ENCODE results near the gene C5AR2. TPM values are rescaled to one million over a fixed set of nuclear protein-coding genes. Genes with fewer than 3 reads are reported as not detected.
"Not testable (repeated sequence)": the region's sequence is repeated elsewhere in the genome, so short reads cannot be mapped to it uniquely, and the experiment has no call there.

Gene C5AR2
- total RNA-seq, 1 donor from 2014 or later: 0.08 TPM

GRCh38 chr19:47323409-47323808 is 8.6 kb upstream of the C5AR2 start:
- no peaks in the 10 kb centered on the region for H3K4me1 Mint-ChIP-seq (ENCODE audit: unreplicated experiment)
- no peak overlapping the region for H3K27ac Mint-ChIP-seq (ENCODE audit: unreplicated experiment)
- H3K36me3 Mint-ChIP-seq (ENCODE audit: unreplicated experiment): no peaks in the 10 kb centered on the region
- no peak for TF ChIP-seq CTCF (IDR thresholded peaks at IDR 0.05)
- no peak overlapping the region for H3K4me3 Mint-ChIP-seq (ENCODE audit: unreplicated experiment)
- no peak for DNase-seq (ENCODE audit: extremely low spot score, unreplicated experiment)
- no peaks in the 10 kb centered on the region for H3K9me3 Mint-ChIP-seq (ENCODE audit: unreplicated experiment)
- peaks cover 6% of the 10 kb centered on the region for H3K27me3 Mint-ChIP-seq (ENCODE audit: unreplicated experiment)

GRCh38 chr19:47323872-47324271 is 8.1 kb upstream of the C5AR2 start:
- Mint-ChIP-seq H3K9me3 (ENCODE audit: unreplicated experiment) (no peaks in the 10 kb centered on the region), H3K27me3 (ENCODE audit: unreplicated experiment) (peaks cover 6% of the 10 kb centered on the region), H3K4me3 (ENCODE audit: unreplicated experiment) (no peak overlapping the region), H3K27ac (ENCODE audit: unreplicated experiment) (no peak overlapping the region), H3K36me3 (ENCODE audit: unreplicated experiment) (no peaks in the 10 kb centered on the region), H3K4me1 (ENCODE audit: unreplicated experiment) (no peaks in the 10 kb centered on the region)
- no peak for DNase-seq (ENCODE audit: extremely low spot score, unreplicated experiment)
- TF ChIP-seq CTCF (IDR thresholded peaks at IDR 0.05): no peak

GRCh38 chr19:47324502-47324901 is 7.5 kb upstream of the C5AR2 start:
- Mint-ChIP-seq H3K27me3 (ENCODE audit: unreplicated experiment) (peaks cover 6% of the 10 kb centered on the region), H3K27ac (ENCODE audit: unreplicated experiment) (no peak overlapping the region), H3K9me3 (ENCODE audit: unreplicated experiment) (no peaks in the 10 kb centered on the region), H3K36me3 (ENCODE audit: unreplicated experiment) (no peaks in the 10 kb centered on the region), H3K4me3 (ENCODE audit: unreplicated experiment) (no peak overlapping the region), H3K4me1 (ENCODE audit: unreplicated experiment) (no peaks in the 10 kb centered on the region)
- no peak for DNase-seq (ENCODE audit: extremely low spot score, unreplicated experiment)
- TF ChIP-seq CTCF (IDR thresholded peaks at IDR 0.05): no peak

GRCh38 chr19:47330466-47330869 is 1.5 kb upstream of the C5AR2 start:
- peaks cover 14% of the 10 kb centered on the region for H3K4me1 Mint-ChIP-seq (ENCODE audit: unreplicated experiment)
- DNase-seq (ENCODE audit: extremely low spot score, unreplicated experiment): no peak
- TF ChIP-seq CTCF (IDR thresholded peaks at IDR 0.05): no peak
- no peaks in the 10 kb centered on the region for H3K9me3 Mint-ChIP-seq (ENCODE audit: unreplicated experiment)
- H3K27ac Mint-ChIP-seq (ENCODE audit: unreplicated experiment): peak overlapping the region; percentile 87
- peaks cover 4% of the 10 kb centered on the region for H3K27me3 Mint-ChIP-seq (ENCODE audit: unreplicated experiment)
- H3K36me3 Mint-ChIP-seq (ENCODE audit: unreplicated experiment): no peaks in the 10 kb centered on the region
- H3K4me3 Mint-ChIP-seq (ENCODE audit: unreplicated experiment): no peak overlapping the region

GRCh38 chr19:47331490-47331889 is 485 bp upstream of the C5AR2 start:
- DNase-seq (ENCODE audit: extremely low spot score, unreplicated experiment): no peak
- TF ChIP-seq CTCF (IDR thresholded peaks at IDR 0.05): no peak
- H3K27ac Mint-ChIP-seq (ENCODE audit: unreplicated experiment): no peak overlapping the region
- H3K27me3 Mint-ChIP-seq (ENCODE audit: unreplicated experiment): peaks cover 4% of the 10 kb centered on the region
- H3K4me3 Mint-ChIP-seq (ENCODE audit: unreplicated experiment): no peak overlapping the region
- H3K36me3 Mint-ChIP-seq (ENCODE audit: unreplicated experiment): no peaks in the 10 kb centered on the region
- H3K4me1 Mint-ChIP-seq (ENCODE audit: unreplicated experiment): peaks cover 14% of the 10 kb centered on the region
- H3K9me3 Mint-ChIP-seq (ENCODE audit: unreplicated experiment): no peaks in the 10 kb centered on the region

GRCh38 chr19:47336765-47337718 is 5.1 kb downstream of the C5AR2 start:
- not testable (repeated sequence) for DNase-seq (ENCODE audit: extremely low spot score, unreplicated experiment); H3K4me3 Mint-ChIP-seq (ENCODE audit: unreplicated experiment); H3K27ac Mint-ChIP-seq (ENCODE audit: unreplicated experiment); H3K27me3 Mint-ChIP-seq (ENCODE audit: unreplicated experiment); H3K36me3 Mint-ChIP-seq (ENCODE audit: unreplicated experiment); H3K9me3 Mint-ChIP-seq (ENCODE audit: unreplicated experiment); H3K4me1 Mint-ChIP-seq (ENCODE audit: unreplicated experiment)

Data from osteocyte (in vitro differentiated cells).